Testis (tissue), 2 donors: ENCODE results near the gene MTFMT.

Source experiments
- POLR2A ChIP-seq: fragments of 450-650 bp; IDR thresholded peaks from one replicate; pipeline ENCODE4 v1.6.1; 2017; ENCODE audit warnings: antibody characterized with exemption, mild to moderate bottlenecking, moderate library complexity
- TF ChIP-seq, protein P1 (sequence below), 3 experiments: fragments of 450-650 bp in 2 of 3; fragments of 200-600 bp in 1 of 3; sonication (generic) in 1 of 3; IDR thresholded peaks; one replicate each; pipeline ENCODE4 v1.5.1; 2016 to 2019; ENCODE audit warnings: antibody characterized with exemption in 3 of 3, mild to moderate bottlenecking in 2 of 3, moderate library complexity in 1 of 3

DNA sequence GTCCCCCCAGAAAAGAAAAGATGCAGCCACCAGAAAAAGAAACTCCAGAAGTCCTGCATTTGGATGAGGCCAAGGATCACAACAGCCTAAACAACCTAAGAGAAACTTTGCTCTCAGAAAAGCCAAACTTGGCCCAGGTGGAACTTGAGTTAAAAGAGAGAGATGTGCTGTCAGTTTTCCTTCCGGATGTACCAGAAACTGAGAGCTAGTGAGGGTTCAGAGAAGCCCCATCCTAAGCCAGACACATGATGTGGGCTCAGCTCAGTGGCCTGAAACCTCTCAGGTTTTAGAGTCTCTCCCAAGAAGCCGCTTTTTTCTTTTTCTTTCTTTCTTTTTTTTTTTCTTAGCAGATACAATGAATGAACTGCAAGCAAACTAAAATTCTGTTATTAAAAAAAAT, 23.5 kb upstream of the MTFMT start:
- TF ChIP-seq POLR2A, result no peak
- TF ChIP-seq, protein P1, sequence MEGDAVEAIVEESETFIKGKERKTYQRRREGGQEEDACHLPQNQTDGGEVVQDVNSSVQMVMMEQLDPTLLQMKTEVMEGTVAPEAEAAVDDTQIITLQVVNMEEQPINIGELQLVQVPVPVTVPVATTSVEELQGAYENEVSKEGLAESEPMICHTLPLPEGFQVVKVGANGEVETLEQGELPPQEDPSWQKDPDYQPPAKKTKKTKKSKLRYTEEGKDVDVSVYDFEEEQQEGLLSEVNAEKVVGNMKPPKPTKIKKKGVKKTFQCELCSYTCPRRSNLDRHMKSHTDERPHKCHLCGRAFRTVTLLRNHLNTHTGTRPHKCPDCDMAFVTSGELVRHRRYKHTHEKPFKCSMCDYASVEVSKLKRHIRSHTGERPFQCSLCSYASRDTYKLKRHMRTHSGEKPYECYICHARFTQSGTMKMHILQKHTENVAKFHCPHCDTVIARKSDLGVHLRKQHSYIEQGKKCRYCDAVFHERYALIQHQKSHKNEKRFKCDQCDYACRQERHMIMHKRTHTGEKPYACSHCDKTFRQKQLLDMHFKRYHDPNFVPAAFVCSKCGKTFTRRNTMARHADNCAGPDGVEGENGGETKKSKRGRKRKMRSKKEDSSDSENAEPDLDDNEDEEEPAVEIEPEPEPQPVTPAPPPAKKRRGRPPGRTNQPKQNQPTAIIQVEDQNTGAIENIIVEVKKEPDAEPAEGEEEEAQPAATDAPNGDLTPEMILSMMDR (IDR thresholded peaks at IDR 0.05), result no peak
